ENCODE data around the gene GMEB2.

- TF ChIP-seq GATA2 (CRISPR knock-in tag; IDR thresholded peaks at IDR 0.05) (no peak), CTCF (IDR thresholded peaks at IDR 0.05) (no peak)
These were observed 6.8 kb upstream of the GMEB2 start for GRCh38 chr20:63633732-63634131.
